HG02938 (cell line): ENCODE measurements around the gene NR1D1.

Experiments
- ATAC-seq: cut with Tn5 transposase; IDR thresholded peaks from one replicate; pipeline ENCODE4 v1.9.1; 2021; ENCODE audit warnings: mild to moderate bottlenecking, moderate library complexity; ENCODE audit not compliant: unreplicated experiment

The NR1D1 gene

GRCh38 chr17:40063901-40064531 lies 36.4 kb downstream of the NR1D1 start:
- no peak for ATAC-seq

GRCh38 chr17:40063187-40063771 lies 37.1 kb downstream of the NR1D1 start:
- ATAC-seq, result no peak

- ATAC-seq, result no peak
These were observed 37.8 kb downstream of the NR1D1 start, which contains the start of gene THRA for GRCh38 chr17:40062329-40063186. THRA (plus strand) TSS chr17:40062965; CDS start chr17:40074489, 11,524 bp downstream.

- no peak for ATAC-seq
These were observed 38.8 kb downstream of the NR1D1 start for GRCh38 chr17:40061609-40062038.

- no peak for ATAC-seq
These were observed 39.3 kb downstream of the NR1D1 start for GRCh38 chr17:40060887-40061608.

GRCh38 chr17:40059729-40060475 lies 40.5 kb downstream of the NR1D1 start:
- ATAC-seq, result no peak

- no peak for ATAC-seq
These were observed 41.5 kb downstream of the NR1D1 start for GRCh38 chr17:40058865-40059264.

GRCh38 chr17:40058186-40058784 lies 42.1 kb downstream of the NR1D1 start:
- ATAC-seq, result no peak

- no peak for ATAC-seq
These were observed 43.9 kb downstream of the NR1D1 start for GRCh38 chr17:40056379-40057015.
